HepG2 (cell line): ENCODE data around the gene FGL2. TPM values are rescaled to one million over a fixed set of nuclear protein-coding genes. Genes with fewer than 3 reads are reported as not detected.
A peak's percentile ranks its signal among the peaks of the same experiment; 100 is the strongest.

Experiments
- ATAC-seq: fragments of 200-7000 bp; cut with Tn5 transposase; 3 replicates; pipeline ENCODE4 v1.9.1; 2020; ENCODE audit warnings: mild to moderate bottlenecking, moderate library complexity
- BruUV-seq: library from RNA; stranded (reverse); fragments of 400-500 nt; replicated peaks from 2 replicates; lab custom pipeline; 2021; lab: Mats Ljungman, UMichigan
- CTCF ChIA-PET: fragments of 300-600 bp; formaldehyde crosslinking; extraction: SDS; loops from one replicate; lab custom pipeline; 2021; ENCODE audit warnings: low total read pairs, inconsistent platforms, low intra/inter-chr PET ratio; lab: Yijun Ruan, JAX
- POLR2A ChIA-PET: fragments of 350-600 bp; sonication (Branson Sonifier 250); formaldehyde crosslinking; loops from one replicate; lab custom pipeline; 2020; ENCODE audit warnings: antibody characterized with exemption, inconsistent platforms; lab: Yijun Ruan, JAX
- DNase-seq: peaks from one replicate; pipeline ENCODE4 v3.0.0-alpha.2; 2015; ENCODE audit warnings: low spot score
- FAIRE-seq: peaks from 3 replicates; lab custom pipeline; 2011; peaks lifted over from hg19 to GRCh38; lab: Jason Lieb, UNC
- H2AFZ ChIP-seq: one replicate; pipeline ENCODE4 v1.6.1; 2011; ENCODE audit warnings: low read length, inconsistent platforms
- H3K27ac ChIP-seq: fragments of 300-600 bp; 3 replicates; pipeline ENCODE4 v1.8.0; 2011; ENCODE audit warnings: mixed run types, mild to moderate bottlenecking, mixed read lengths, low read length, inconsistent platforms; ENCODE audit not compliant: insufficient read depth; ENCODE audit errors: extremely low read length
- H3K27me3 ChIP-seq, 2 experiments: fragments of 200-600 bp in 1 of 2; 2 replicates in 1 of 2; 3 replicates in 1 of 2; pipeline versions ENCODE4 v1.6.0 to v1.8.0; 2011; ENCODE audit warnings: low read length in 2 of 2, mild to moderate bottlenecking in 2 of 2, moderate library complexity in 2 of 2, inconsistent platforms in 1 of 2; ENCODE audit not compliant: insufficient read depth in 2 of 2, control insufficient read depth in 1 of 2
- H3K36me3 ChIP-seq, 2 experiments: fragments of 200-600 bp in 1 of 2; replicated peaks in 1 of 2; 2 replicates in 1 of 2; 3 replicates in 1 of 2; pipeline versions ENCODE4 v1.5.1 to v1.8.0; 2011; ENCODE audit warnings: low read length in 2 of 2, inconsistent platforms in 1 of 2; ENCODE audit not compliant: insufficient read depth in 2 of 2, control insufficient read depth in 1 of 2
- H3K4me1 ChIP-seq: 2 replicates; pipeline ENCODE4 v1.5.1; 2012; ENCODE audit warnings: low read length, inconsistent platforms; ENCODE audit not compliant: insufficient read depth
- H3K4me2 ChIP-seq: 2 replicates; pipeline ENCODE4 v1.6.0; 2011; ENCODE audit warnings: low read depth, low read length, inconsistent platforms
- H3K4me3 ChIP-seq, 3 experiments: fragments of 200-600 bp in 1 of 3; sonication (generic), shearing (Covaris generic) in 1 of 3; replicated peaks in 1 of 3; 2 replicates each; pipeline ENCODE4 v1.5.1; 2011 to 2016; ENCODE audit warnings: low read length in 3 of 3, inconsistent platforms in 2 of 3, low read depth in 2 of 3, mild to moderate bottlenecking in 2 of 3, control low read depth in 1 of 3, mixed read lengths in 1 of 3; ENCODE audit not compliant: insufficient read depth in 1 of 3
- H3K79me2 ChIP-seq: one replicate; pipeline ENCODE4 v1.6.1; 2011; ENCODE audit warnings: low read length, inconsistent platforms; ENCODE audit not compliant: insufficient read depth
- H3K9ac ChIP-seq: 2 replicates; pipeline ENCODE4 v1.6.0; 2011; ENCODE audit warnings: mild to moderate bottlenecking, low read depth, low read length, inconsistent platforms; ENCODE audit not compliant: insufficient read depth
- H3K9me3 ChIP-seq: 2 replicates; pipeline ENCODE4 v1.5.1; 2012; ENCODE audit warnings: mild to moderate bottlenecking, low read length
- H4K20me1 ChIP-seq: 2 replicates; pipeline ENCODE4 v1.6.0; 2011; ENCODE audit warnings: inconsistent platforms, mild to moderate bottlenecking, low read length, moderate library complexity; ENCODE audit not compliant: insufficient read depth
- CTCF ChIP-seq: sonication (generic); formaldehyde crosslinking; IDR thresholded peaks from 2 replicates; pipeline ENCODE4 v1.5.0; 2020; ENCODE audit warnings: mild to moderate bottlenecking, missing genetic modification reagents, moderate library complexity
- EP300 ChIP-seq, 3 experiments: sonication (generic) in 1 of 3; formaldehyde crosslinking in 1 of 3; IDR thresholded peaks; 2 replicates each; pipeline versions ENCODE4 v1.5.1 to v1.6.1; 2011 to 2020; ENCODE audit warnings: low read depth in 2 of 3, low read length in 2 of 3, borderline replicate concordance in 1 of 3, improper control_type of control experiment in 1 of 3, mild to moderate bottlenecking in 1 of 3, missing genetic modification reagents in 1 of 3, moderate library complexity in 1 of 3
- KDM5B ChIP-seq: sonication (generic); formaldehyde crosslinking; IDR thresholded peaks from 2 replicates; pipeline ENCODE4 v1.4.0; 2020; ENCODE audit warnings: missing genetic modification reagents, mild to moderate bottlenecking, borderline replicate concordance
- NFYC ChIP-seq: IDR thresholded peaks from 2 replicates; pipeline ENCODE4 v1.6.1; 2016; ENCODE audit warnings: missing genetic modification reagents, missing compliant biosample characterization
- ONECUT2 ChIP-seq: sonication (generic); formaldehyde crosslinking; IDR thresholded peaks from 2 replicates; pipeline ENCODE4 v1.4.0; 2020; ENCODE audit warnings: missing genetic modification reagents
- SNAPC2 ChIP-seq: sonication (generic); formaldehyde crosslinking; IDR thresholded peaks from 2 replicates; pipeline ENCODE4 v1.8.1; 2022; ENCODE audit warnings: mild to moderate bottlenecking, missing genetic modification reagents
- SYNCRIP ChIP-seq: fragments of 200-400 bp; formaldehyde crosslinking; IDR thresholded peaks from 2 replicates; pipeline ENCODE4 v1.6.1; 2018; ENCODE audit warnings: mild to moderate bottlenecking, low read depth, low read length; ENCODE audit not compliant: insufficient read depth
- TCF7L2 ChIP-seq: IDR thresholded peaks from 2 replicates; pipeline ENCODE4 v1.6.1; 2011; ENCODE audit warnings: mild to moderate bottlenecking, low read depth, low read length, moderate library complexity
- ZNF891 ChIP-seq: sonication (generic); formaldehyde crosslinking; IDR thresholded peaks from 2 replicates; pipeline ENCODE4 v1.5.0; 2020; ENCODE audit warnings: mild to moderate bottlenecking, missing genetic modification reagents
- ZSCAN22 ChIP-seq: sonication (generic); formaldehyde crosslinking; IDR thresholded peaks from 2 replicates; pipeline ENCODE4 v1.4.0; 2020; ENCODE audit warnings: mild to moderate bottlenecking, missing genetic modification reagents
- WGBS: methylation state at CpG from one replicate; pipeline ENCODE4 v1.1.6; 2017; ENCODE audit warnings: low lambda C conversion rate; 5-methylcytosine and 5-hydroxymethylcytosine counted together
- in situ Hi-C: cut with HindIII; loops from 2 replicates; pipeline ENCODE4 v1.10.0; 2017; ENCODE audit warnings: low pct_unique_long_range_greater_than_20kb; ENCODE audit not compliant: extremely low pct_ligation_motif_present
- intact Hi-C: fragments of 100-400 bp; cut with micrococcal nuclease; formaldehyde crosslinking; loops from one replicate; pipeline ENCODE4 v1.10.0; 2022; ENCODE audit not compliant: unreplicated experiment
- polyA plus RNA-seq, 8 experiments: library from polyadenylated mRNA; depleted of rRNA in 3 of 8; stranded (reverse) in 7 of 8; unstranded in 1 of 8; fragments of >200 nt; fragmentation: Illumina TruSeq in 4 of 8; extraction: Trizol in 4 of 8; gene quantifications; 2 replicates each; pipeline versions ENCODE4 v1.2.1 to v1.2.3, GENCODE V29; 2011 to 2016; ENCODE audit warnings: low read depth in 4 of 8, missing spikeins in 1 of 8, mixed read lengths in 1 of 8; ENCODE audit not compliant: insufficient read depth in 1 of 8
- total RNA-seq, 5 experiments: library from RNA; depleted of rRNA; stranded (reverse); fragments of >200 nt; fragmentation: Illumina TruSeq; extraction: Trizol; gene quantifications; 2 replicates each; pipeline ENCODE4 v1.2.3, GENCODE V29; 2016; ENCODE audit warnings: low read depth in 1 of 5
- TF ChIP-seq, protein P1 (sequence below): sonication (generic); formaldehyde crosslinking; IDR thresholded peaks from 2 replicates; pipeline ENCODE4 v1.5.0; 2020; ENCODE audit warnings: missing genetic modification reagents
- TF ChIP-seq, protein P2 (sequence below): IDR thresholded peaks from 2 replicates; pipeline ENCODE4 v1.6.1; 2016; ENCODE audit warnings: mild to moderate bottlenecking, missing biosample characterization, missing genetic modification reagents
- TF ChIP-seq, protein P3 (sequence below): sonication (generic); formaldehyde crosslinking; IDR thresholded peaks from 2 replicates; pipeline ENCODE4 v1.4.0; 2020; ENCODE audit warnings: low read depth, missing genetic modification reagents

Gene FGL2
- total and polyA plus RNA-seq, 2 of the 13 experiments (the other 11 are each of a cell fraction or from before 2014, with no cell fraction given): 0.04 to 0.15 TPM

DNA sequence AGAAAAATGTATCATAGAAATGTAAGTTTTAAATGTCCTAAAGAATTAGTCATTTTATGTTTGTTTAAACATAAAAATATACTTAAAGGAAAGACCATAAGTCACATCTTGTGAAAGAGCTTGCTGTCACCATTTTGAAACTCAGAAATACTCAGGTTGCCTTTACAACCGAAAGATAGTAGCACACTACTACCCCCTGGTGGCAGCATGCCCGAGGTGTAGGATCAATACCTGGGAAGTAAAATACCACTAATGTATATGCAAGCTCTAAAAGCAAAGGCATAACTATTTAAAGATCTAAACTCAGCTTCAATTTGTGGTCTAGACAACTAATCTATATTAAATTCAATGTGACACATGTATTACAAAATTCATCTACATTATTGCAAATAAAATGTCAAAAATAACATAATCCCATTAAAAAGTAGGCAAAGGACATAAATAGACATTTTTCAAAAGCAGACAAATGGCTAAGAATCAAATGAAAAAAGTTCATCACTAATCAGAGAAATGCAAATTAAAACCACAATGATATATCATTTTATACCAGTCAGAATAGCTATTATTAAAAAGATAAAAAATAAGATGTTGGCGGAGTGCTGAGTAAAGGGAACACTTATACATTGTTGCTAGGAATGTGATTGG is 47.7 kb upstream of the FGL2 start:
- Histone ChIP-seq H3K4me3 (no peak overlapping the region), H3K4me2 (no peak overlapping the region; the same call in 1 of the 2 replicates), H3K9me3 (no peaks in the 10 kb centered on the region), H3K79me2 (no peaks in the 10 kb centered on the region), H3K9ac (no peak overlapping the region), H4K20me1 (no peaks in the 10 kb centered on the region), H3K27me3 (no peaks in the 10 kb centered on the region), H2AFZ (no peak overlapping the region), H3K36me3 (no peaks in the 10 kb centered on the region), H3K27ac (no peak overlapping the region), H3K4me1 (peaks cover 34% of the 10 kb centered on the region)
- no TSS peak for BruUV-seq
- FAIRE-seq (peak; percentile 83), DNase-seq (peak; percentile 77), ATAC-seq (peak; percentile 63)
- in situ Hi-C loops: loop anchor here (10.0 kb wide), 1 partner anchor 123 kb away; the partner anchor contains the start of gene CCDC146
- ChIA-PET CTCF (no interaction called here), POLR2A (interaction anchor here (1.1 kb wide), 1 partner anchor 125 kb away, joined by 5 read pairs; the partner anchor contains the start of gene CCDC146)
- intact Hi-C loops: loop anchor here (1.0 to 2.0 kb wide), 2 partner anchors 83 to 125 kb away; partner anchors contain the start of gene CCDC146
- 35% methylated on average over 3 of the region's 3 CpGs for WGBS
- TF ChIP-seq EP300 (IDR thresholded peaks at IDR 0.05; ENCODE audit: low read depth in 2 of 2, low read length in 2 of 2): no peak
- TF ChIP-seq EP300 (CRISPR knock-in tag; IDR thresholded peaks at IDR 0.05; ENCODE audit: borderline replicate concordance): no peak
- TF ChIP-seq ZSCAN22 (CRISPR knock-in tag): no peak
- peak; percentile 82 for TF ChIP-seq ONECUT2 (CRISPR knock-in tag)
- TF ChIP-seq CTCF (CRISPR knock-in tag): peak; percentile 83
- TF ChIP-seq, protein P1, sequence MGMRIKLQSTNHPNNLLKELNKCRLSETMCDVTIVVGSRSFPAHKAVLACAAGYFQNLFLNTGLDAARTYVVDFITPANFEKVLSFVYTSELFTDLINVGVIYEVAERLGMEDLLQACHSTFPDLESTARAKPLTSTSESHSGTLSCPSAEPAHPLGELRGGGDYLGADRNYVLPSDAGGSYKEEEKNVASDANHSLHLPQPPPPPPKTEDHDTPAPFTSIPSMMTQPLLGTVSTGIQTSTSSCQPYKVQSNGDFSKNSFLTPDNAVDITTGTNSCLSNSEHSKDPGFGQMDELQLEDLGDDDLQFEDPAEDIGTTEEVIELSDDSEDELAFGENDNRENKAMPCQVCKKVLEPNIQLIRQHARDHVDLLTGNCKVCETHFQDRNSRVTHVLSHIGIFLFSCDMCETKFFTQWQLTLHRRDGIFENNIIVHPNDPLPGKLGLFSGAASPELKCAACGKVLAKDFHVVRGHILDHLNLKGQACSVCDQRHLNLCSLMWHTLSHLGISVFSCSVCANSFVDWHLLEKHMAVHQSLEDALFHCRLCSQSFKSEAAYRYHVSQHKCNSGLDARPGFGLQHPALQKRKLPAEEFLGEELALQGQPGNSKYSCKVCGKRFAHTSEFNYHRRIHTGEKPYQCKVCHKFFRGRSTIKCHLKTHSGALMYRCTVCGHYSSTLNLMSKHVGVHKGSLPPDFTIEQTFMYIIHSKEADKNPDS (CRISPR knock-in tag): no peak
- TF ChIP-seq, protein P2, sequence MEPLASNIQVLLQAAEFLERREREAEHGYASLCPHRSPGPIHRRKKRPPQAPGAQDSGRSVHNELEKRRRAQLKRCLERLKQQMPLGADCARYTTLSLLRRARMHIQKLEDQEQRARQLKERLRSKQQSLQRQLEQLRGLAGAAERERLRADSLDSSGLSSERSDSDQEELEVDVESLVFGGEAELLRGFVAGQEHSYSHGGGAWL (CRISPR knock-in tag): no peak
- TF ChIP-seq NFYC (CRISPR knock-in tag): no peak
- no peak for TF ChIP-seq KDM5B (CRISPR knock-in tag)
- TF ChIP-seq, protein P3, sequence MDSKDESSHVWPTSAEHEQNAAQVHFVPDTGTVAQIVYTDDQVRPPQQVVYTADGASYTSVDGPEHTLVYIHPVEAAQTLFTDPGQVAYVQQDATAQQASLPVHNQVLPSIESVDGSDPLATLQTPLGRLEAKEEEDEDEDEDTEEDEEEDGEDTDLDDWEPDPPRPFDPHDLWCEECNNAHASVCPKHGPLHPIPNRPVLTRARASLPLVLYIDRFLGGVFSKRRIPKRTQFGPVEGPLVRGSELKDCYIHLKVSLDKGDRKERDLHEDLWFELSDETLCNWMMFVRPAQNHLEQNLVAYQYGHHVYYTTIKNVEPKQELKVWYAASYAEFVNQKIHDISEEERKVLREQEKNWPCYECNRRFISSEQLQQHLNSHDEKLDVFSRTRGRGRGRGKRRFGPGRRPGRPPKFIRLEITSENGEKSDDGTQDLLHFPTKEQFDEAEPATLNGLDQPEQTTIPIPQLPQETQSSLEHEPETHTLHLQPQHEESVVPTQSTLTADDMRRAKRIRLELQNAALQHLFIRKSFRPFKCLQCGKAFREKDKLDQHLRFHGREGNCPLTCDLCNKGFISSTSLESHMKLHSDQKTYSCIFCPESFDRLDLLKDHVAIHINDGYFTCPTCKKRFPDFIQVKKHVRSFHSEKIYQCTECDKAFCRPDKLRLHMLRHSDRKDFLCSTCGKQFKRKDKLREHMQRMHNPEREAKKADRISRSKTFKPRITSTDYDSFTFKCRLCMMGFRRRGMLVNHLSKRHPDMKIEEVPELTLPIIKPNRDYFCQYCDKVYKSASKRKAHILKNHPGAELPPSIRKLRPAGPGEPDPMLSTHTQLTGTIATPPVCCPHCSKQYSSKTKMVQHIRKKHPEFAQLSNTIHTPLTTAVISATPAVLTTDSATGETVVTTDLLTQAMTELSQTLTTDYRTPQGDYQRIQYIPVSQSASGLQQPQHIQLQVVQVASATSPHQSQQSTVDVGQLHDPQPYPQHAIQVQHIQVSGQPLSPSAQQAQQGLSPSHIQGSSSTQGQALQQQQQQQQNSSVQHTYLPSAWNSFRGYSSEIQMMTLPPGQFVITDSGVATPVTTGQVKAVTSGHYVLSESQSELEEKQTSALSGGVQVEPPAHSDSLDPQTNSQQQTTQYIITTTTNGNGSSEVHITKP (CRISPR knock-in tag): no peak
- TF ChIP-seq TCF7L2: no peak
- TF ChIP-seq ZNF891 (CRISPR knock-in tag): no peak
- TF ChIP-seq SNAPC2 (CRISPR knock-in tag): no peak
- TF ChIP-seq SYNCRIP: no peak
